ENCODE measurements around the gene LDAF1. TPM values are rescaled to one million over a fixed set of nuclear protein-coding genes. Genes with fewer than 3 reads are reported as not detected.
A peak's percentile ranks its signal among the peaks of the same experiment; 100 is the strongest.
"Not testable (repeated sequence)": the region's sequence is repeated elsewhere in the genome, so short reads cannot be mapped to it uniquely, and the experiment has no call there.

The LDAF1 gene
- total and polyA plus RNA-seq, 7 experiments from 2014 or later, result 8.2 to 21.4 (median 15.8) TPM

DNA sequence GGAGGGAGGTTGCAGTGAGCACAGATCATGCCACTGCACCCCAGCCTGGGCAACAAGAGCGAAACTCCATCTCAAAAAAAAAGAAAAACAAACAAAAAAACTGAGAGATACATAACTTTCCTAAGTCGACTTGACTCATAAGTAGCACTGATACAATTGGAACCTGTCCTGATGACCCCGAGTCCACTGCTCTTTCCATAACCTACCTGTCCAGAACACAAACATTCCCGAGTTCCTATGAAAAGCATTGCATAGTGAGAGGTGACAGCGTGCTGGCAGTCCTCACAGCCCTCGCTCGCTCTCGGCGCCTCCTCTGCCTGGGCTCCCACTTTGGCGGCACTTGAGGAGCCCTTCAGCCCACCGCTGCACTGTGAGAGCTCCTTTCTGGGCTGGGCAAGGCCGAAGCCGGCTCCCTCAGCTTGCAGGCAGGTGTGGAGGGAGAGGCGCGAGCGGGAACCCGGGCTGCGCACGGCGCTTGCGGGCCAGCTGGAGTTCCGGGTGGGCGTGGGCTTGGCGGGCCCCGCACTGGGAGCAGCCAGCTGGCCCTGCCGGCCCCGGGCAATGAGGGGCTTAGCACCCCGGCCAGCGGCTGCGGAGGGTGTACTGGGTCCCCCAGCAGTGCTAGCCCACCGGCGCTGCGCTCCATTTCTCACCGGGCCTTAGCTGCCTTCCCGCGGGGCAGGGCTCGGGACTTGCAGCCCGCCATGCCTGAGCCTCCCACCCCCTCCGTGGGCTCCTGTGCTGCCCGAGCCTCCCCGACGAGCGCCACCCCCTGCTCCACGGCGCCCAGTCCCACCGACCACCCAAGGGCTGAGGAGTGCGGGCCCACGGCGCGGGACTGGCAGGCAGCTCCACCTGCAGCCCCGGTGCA, 6.1 kb upstream of the LDAF1 start:
- POLR2A ChIA-PET; CTCF ChIA-PET; H3K4me1 Mint-ChIP-seq; H3K9me3 Mint-ChIP-seq; H3K9me3 ChIP-seq (ENCODE audit: control insufficient read depth in 2 of 3, low read length in 3 of 3); H3K4me3 ChIP-seq (ENCODE audit: low read length); H3K27ac Mint-ChIP-seq; DNase-seq; H3K36me3 Mint-ChIP-seq; ATAC-seq; H3K4me1 ChIP-seq (ENCODE audit: control insufficient read depth in 2 of 2, insufficient read depth in 2 of 2, low read length in 2 of 2); H3K36me3 ChIP-seq (ENCODE audit: control insufficient read depth in 2 of 3, insufficient read depth in 3 of 3, low read length in 3 of 3); H3K4me3 Mint-ChIP-seq; H3K27ac ChIP-seq (ENCODE audit: low read depth, low read length); H3K27me3 ChIP-seq (ENCODE audit: control insufficient read depth in 2 of 2, insufficient read depth in 2 of 2, low read length in 2 of 2): not testable (repeated sequence)
- H3K27me3 Mint-ChIP-seq, result peaks cover 4 to 15% (median 10%) of the 10 kb centered on the region in 5 donors
- intact Hi-C loops (cut with micrococcal nuclease), result loop anchor here in 1 of 2 donors (10.0 kb wide), 1 partner anchor 308 kb away; no protein-coding TSS in a partner anchor

GRCh38 chr16:21153124-21153729, 5.2 kb upstream of the LDAF1 start:
- intact Hi-C loops (cut with micrococcal nuclease), result loop anchor here in 1 of 2 donors (10.0 kb wide), 1 partner anchor 308 kb away; no protein-coding TSS in a partner anchor
- H3K4me1 ChIP-seq (ENCODE audit: control insufficient read depth in 2 of 2, insufficient read depth in 2 of 2, low read length in 2 of 2); H3K4me3 Mint-ChIP-seq; H3K4me3 ChIP-seq (ENCODE audit: low read length); H3K27me3 ChIP-seq (ENCODE audit: control insufficient read depth in 2 of 2, insufficient read depth in 2 of 2, low read length in 2 of 2); POLR2A ChIA-PET; H3K9me3 ChIP-seq (ENCODE audit: control insufficient read depth in 2 of 3, low read length in 3 of 3); H3K27ac ChIP-seq (ENCODE audit: low read depth, low read length); H3K36me3 Mint-ChIP-seq; H3K27ac Mint-ChIP-seq; DNase-seq; H3K36me3 ChIP-seq (ENCODE audit: control insufficient read depth in 2 of 3, insufficient read depth in 3 of 3, low read length in 3 of 3); H3K9me3 Mint-ChIP-seq; ATAC-seq; H3K4me1 Mint-ChIP-seq: not testable (repeated sequence)
- CTCF ChIA-PET, result interaction anchor here (1.2 kb wide), 1 partner anchor 24 kb away, joined by 3 read pairs; no protein-coding TSS in a partner anchor
- H3K27me3 Mint-ChIP-seq, result peaks cover 4 to 15% (median 10%) of the 10 kb centered on the region in 5 donors

GRCh38 chr16:21156011-21156410, 2.5 kb upstream of the LDAF1 start:
- H3K4me3 Mint-ChIP-seq; H3K27ac ChIP-seq (ENCODE audit: low read depth, low read length); H3K36me3 Mint-ChIP-seq; H3K4me3 ChIP-seq (ENCODE audit: low read length); CTCF ChIA-PET; H3K9me3 Mint-ChIP-seq; H3K27me3 ChIP-seq (ENCODE audit: control insufficient read depth in 2 of 2, insufficient read depth in 2 of 2, low read length in 2 of 2); ATAC-seq; POLR2A ChIA-PET; DNase-seq; H3K27ac Mint-ChIP-seq; H3K27me3 Mint-ChIP-seq; H3K9me3 ChIP-seq (ENCODE audit: control insufficient read depth in 2 of 3, low read length in 3 of 3); H3K36me3 ChIP-seq (ENCODE audit: control insufficient read depth in 2 of 3, insufficient read depth in 3 of 3, low read length in 3 of 3): not testable (repeated sequence)
- peaks cover 5 to 31% (median 21%) of the 10 kb centered on the region in 7 donors for H3K4me1 Mint-ChIP-seq
- H3K4me1 ChIP-seq (ENCODE audit: control insufficient read depth in 2 of 2, insufficient read depth in 2 of 2, low read length in 2 of 2), result peaks cover 9 to 12% of the 10 kb centered on the region in 2 donors
- intact Hi-C loops (cut with micrococcal nuclease), result loop anchor here (5.0 to 10.0 kb wide), 2 partner anchors 254 to 311 kb away; partner anchors contain the start of genes DCUN1D3 (in 1 of the 2) and LYRM1 (in 1 of the 2)

GRCh38 chr16:21156767-21157467, 1.6 kb upstream of the LDAF1 start:
- H3K27me3 Mint-ChIP-seq, result no peaks in the 10 kb centered on the region
- no peaks in the 10 kb centered on the region for H3K9me3 Mint-ChIP-seq
- ChIA-PET POLR2A (interaction anchor here (0.6 kb wide), 1 partner anchor 416 kb away, joined by 3 read pairs; no protein-coding TSS in a partner anchor), CTCF (interaction anchor here (0.5 to 0.9 kb wide), 5 partner anchors 9 to 1726 kb away, joined by 3 to 5 read pairs (median 3); no protein-coding TSS in a partner anchor)
- H3K4me3 Mint-ChIP-seq, result peak overlapping the region in 7 of 10 donors; percentile 25 to 95 (median 53)
- H3K4me1 Mint-ChIP-seq, result peaks cover 5 to 31% (median 24%) of the 10 kb centered on the region in 7 donors
- ATAC-seq (no peak), DNase-seq (no peak)
- Histone ChIP-seq H3K4me1 (ENCODE audit: control insufficient read depth in 2 of 2, insufficient read depth in 2 of 2, low read length in 2 of 2) (peaks cover 9 to 12% of the 10 kb centered on the region in 2 donors), H3K36me3 (ENCODE audit: control insufficient read depth in 2 of 3, insufficient read depth in 3 of 3, low read length in 3 of 3) (peaks cover 0 to 5% (median 0%) of the 10 kb centered on the region in 3 experiments), H3K4me3 (ENCODE audit: low read length) (no peak overlapping the region), H3K27ac (ENCODE audit: low read depth, low read length) (no peak overlapping the region), H3K27me3 (ENCODE audit: control insufficient read depth in 2 of 2, insufficient read depth in 2 of 2, low read length in 2 of 2) (no peaks in the 10 kb centered on the region), H3K9me3 (ENCODE audit: control insufficient read depth in 2 of 3, low read length in 3 of 3) (no peaks in the 10 kb centered on the region)
- peak overlapping the region in 1 of 9 donors; percentile 62 for H3K27ac Mint-ChIP-seq
- H3K36me3 Mint-ChIP-seq, result peaks cover 0 to 10% (median 0%) of the 10 kb centered on the region in 5 donors
- intact Hi-C loops (cut with micrococcal nuclease), result loop anchor here (5.0 to 10.0 kb wide), 2 partner anchors 255 to 312 kb away; partner anchors contain the start of genes DCUN1D3 (in 1 of the 2) and LYRM1 (in 1 of the 2)

GRCh38 chr16:21157632-21158031, 842 bp upstream of the LDAF1 start:
- peaks cover 0 to 13% (median 0%) of the 10 kb centered on the region in 5 donors for H3K36me3 Mint-ChIP-seq
- no peaks in the 10 kb centered on the region for H3K9me3 ChIP-seq (ENCODE audit: control insufficient read depth in 2 of 3, low read length in 3 of 3)
- POLR2A ChIA-PET, result interaction anchor here (0.6 to 2.1 kb wide), 2 partner anchors 11 to 417 kb away, joined by 3 to 13 read pairs; no protein-coding TSS in a partner anchor
- H3K27ac Mint-ChIP-seq, result peak overlapping the region in 7 of 9 donors; percentile 36 to 84 (median 60)
- H3K36me3 ChIP-seq (ENCODE audit: control insufficient read depth in 2 of 3, insufficient read depth in 3 of 3, low read length in 3 of 3), result peaks cover 0 to 5% (median 0%) of the 10 kb centered on the region in 3 experiments
- H3K27me3 Mint-ChIP-seq, result no peaks in the 10 kb centered on the region
- peak overlapping the region; percentile 65 for H3K27ac ChIP-seq (ENCODE audit: low read depth, low read length)
- H3K4me1 ChIP-seq (ENCODE audit: control insufficient read depth in 2 of 2, insufficient read depth in 2 of 2, low read length in 2 of 2), result peaks cover 9 to 12% of the 10 kb centered on the region in 2 donors
- H3K9me3 Mint-ChIP-seq, result no peaks in the 10 kb centered on the region
- H3K4me3 Mint-ChIP-seq, result peak overlapping the region; percentile 51 to 95 (median 93)
- CTCF ChIA-PET, result interaction anchor here (0.6 kb wide), 1 partner anchor 31 kb away, joined by 5 read pairs; no protein-coding TSS in a partner anchor
- intact Hi-C loops (cut with micrococcal nuclease), result loop anchor here (1.0 to 10.0 kb wide), 7 partner anchors 121 to 416 kb away; partner anchors contain the start of genes DCUN1D3 (in 2 of the 2), LYRM1 (in 2 of the 2), CRYM (in 1 of the 2) and THUMPD1 (in 1 of the 2)
- H3K4me3 ChIP-seq (ENCODE audit: low read length), result no peak overlapping the region
- no peaks in the 10 kb centered on the region for H3K27me3 ChIP-seq (ENCODE audit: control insufficient read depth in 2 of 2, insufficient read depth in 2 of 2, low read length in 2 of 2)
- H3K4me1 Mint-ChIP-seq, result peaks cover 10 to 31% (median 28%) of the 10 kb centered on the region in 7 donors
- DNase-seq (no peak), ATAC-seq (no peak)
